ENCODE data around the gene PPP2R2D. TPM values are rescaled to one million over a fixed set of nuclear protein-coding genes. Genes with fewer than 3 reads are reported as not detected.
A peak's percentile ranks its signal among the peaks of the same experiment; 100 is the strongest.

PPP2R2D gene
- total RNA-seq, 1 experiment from 2014 or later, result 41.0 TPM

DNA sequence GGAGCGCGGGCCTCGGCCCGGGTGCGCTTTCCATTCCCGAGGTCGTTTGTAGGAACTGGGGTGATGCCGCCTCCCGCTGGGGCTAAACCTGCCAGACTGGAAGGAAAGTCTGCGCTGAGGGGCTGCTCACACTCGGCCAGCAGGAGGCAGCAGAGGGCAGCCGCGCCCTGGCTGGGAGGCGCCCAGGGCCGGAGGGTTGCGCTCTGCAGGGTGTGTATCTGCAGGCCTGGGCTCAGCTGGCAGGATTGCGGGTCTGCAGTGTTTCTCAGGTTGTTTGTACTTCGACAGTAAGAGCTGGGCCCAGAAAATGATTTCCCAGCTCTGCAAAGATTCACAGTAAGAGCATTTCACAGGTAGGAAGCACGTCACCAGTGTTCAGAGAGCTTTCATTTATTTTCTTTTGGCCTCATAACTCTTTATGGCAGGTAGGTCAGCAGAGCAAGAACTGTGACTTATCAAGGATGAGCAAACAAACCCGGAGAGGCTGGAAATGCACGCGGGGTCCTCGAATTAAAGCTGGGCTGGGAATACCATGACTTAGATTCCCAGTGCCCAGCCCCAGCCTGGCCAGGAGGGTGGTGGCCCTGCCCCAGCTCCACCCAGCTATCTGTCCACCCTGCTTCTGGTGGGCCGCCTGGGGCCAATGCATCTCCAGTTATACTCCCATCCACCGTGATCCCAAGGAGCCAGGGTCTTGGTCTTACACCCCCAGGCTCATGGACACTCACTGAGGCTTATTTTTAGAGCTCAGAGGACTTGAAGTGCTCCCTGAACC lies 15.2 kb upstream of the PPP2R2D start:
- DNase-seq (ENCODE audit: low read depth, low spot score) (no peak), ATAC-seq (peak; percentile 99)
- in situ Hi-C loops (cut with HindIII; ENCODE audit: low pct_unique_long_range_greater_than_20kb, low sequenced_read_pairs) (no loop called here), intact Hi-C loops (cut with micrococcal nuclease; ENCODE audit: unreplicated experiment) (loop anchor here (2.0 kb wide), 1 partner anchor 137 kb away; no protein-coding TSS in a partner anchor)
- Histone ChIP-seq H3K36me3 (ENCODE audit: control insufficient read depth, insufficient read depth, low read length) (no peaks in the 10 kb centered on the region), H3K9me3 (ENCODE audit: control insufficient read depth, insufficient read depth, low read depth, low read length) (no peaks in the 10 kb centered on the region), H3K4me1 (ENCODE audit: control insufficient read depth, insufficient read depth, low read length) (no peaks in the 10 kb centered on the region; the same call in 1 of the 2 replicates), H3K27ac (ENCODE audit: low read length) (no peak overlapping the region), H3K4me3 (ENCODE audit: low read depth in 2 of 2, low read length in 2 of 2) (no peak overlapping the region), H3K27me3 (ENCODE audit: control insufficient read depth, insufficient read depth, low read length) (no peaks in the 10 kb centered on the region)
- POLR2A ChIA-PET, result interaction anchor here (0.6 kb wide), 1 partner anchor 125 kb away, joined by 3 read pairs; no protein-coding TSS in a partner anchor
- BruUV-seq (replicated peaks), result no TSS peak
- CTCF ChIA-PET, result interaction anchor here (0.7 to 1.4 kb wide), 4 partner anchors 44 to 137 kb away, joined by 3 to 11 read pairs (median 6); no protein-coding TSS in a partner anchor
- TF ChIP-seq TCF7L2 (IDR thresholded peaks at IDR 0.05; ENCODE audit: low read depth, low read length) (no peak), SIN3A (IDR thresholded peaks at IDR 0.05; ENCODE audit: borderline replicate concordance, insufficient read depth, low read depth, low read length) (no peak), POLR2AphosphoS5 (IDR thresholded peaks at IDR 0.05; ENCODE audit: low read depth, low read length) (no peak)
- TF ChIP-seq, protein P1, sequence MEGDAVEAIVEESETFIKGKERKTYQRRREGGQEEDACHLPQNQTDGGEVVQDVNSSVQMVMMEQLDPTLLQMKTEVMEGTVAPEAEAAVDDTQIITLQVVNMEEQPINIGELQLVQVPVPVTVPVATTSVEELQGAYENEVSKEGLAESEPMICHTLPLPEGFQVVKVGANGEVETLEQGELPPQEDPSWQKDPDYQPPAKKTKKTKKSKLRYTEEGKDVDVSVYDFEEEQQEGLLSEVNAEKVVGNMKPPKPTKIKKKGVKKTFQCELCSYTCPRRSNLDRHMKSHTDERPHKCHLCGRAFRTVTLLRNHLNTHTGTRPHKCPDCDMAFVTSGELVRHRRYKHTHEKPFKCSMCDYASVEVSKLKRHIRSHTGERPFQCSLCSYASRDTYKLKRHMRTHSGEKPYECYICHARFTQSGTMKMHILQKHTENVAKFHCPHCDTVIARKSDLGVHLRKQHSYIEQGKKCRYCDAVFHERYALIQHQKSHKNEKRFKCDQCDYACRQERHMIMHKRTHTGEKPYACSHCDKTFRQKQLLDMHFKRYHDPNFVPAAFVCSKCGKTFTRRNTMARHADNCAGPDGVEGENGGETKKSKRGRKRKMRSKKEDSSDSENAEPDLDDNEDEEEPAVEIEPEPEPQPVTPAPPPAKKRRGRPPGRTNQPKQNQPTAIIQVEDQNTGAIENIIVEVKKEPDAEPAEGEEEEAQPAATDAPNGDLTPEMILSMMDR (IDR thresholded peaks at IDR 0.05), result peak; percentile 100
- TF ChIP-seq, protein P2, sequence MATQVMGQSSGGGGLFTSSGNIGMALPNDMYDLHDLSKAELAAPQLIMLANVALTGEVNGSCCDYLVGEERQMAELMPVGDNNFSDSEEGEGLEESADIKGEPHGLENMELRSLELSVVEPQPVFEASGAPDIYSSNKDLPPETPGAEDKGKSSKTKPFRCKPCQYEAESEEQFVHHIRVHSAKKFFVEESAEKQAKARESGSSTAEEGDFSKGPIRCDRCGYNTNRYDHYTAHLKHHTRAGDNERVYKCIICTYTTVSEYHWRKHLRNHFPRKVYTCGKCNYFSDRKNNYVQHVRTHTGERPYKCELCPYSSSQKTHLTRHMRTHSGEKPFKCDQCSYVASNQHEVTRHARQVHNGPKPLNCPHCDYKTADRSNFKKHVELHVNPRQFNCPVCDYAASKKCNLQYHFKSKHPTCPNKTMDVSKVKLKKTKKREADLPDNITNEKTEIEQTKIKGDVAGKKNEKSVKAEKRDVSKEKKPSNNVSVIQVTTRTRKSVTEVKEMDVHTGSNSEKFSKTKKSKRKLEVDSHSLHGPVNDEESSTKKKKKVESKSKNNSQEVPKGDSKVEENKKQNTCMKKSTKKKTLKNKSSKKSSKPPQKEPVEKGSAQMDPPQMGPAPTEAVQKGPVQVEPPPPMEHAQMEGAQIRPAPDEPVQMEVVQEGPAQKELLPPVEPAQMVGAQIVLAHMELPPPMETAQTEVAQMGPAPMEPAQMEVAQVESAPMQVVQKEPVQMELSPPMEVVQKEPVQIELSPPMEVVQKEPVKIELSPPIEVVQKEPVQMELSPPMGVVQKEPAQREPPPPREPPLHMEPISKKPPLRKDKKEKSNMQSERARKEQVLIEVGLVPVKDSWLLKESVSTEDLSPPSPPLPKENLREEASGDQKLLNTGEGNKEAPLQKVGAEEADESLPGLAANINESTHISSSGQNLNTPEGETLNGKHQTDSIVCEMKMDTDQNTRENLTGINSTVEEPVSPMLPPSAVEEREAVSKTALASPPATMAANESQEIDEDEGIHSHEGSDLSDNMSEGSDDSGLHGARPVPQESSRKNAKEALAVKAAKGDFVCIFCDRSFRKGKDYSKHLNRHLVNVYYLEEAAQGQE (IDR thresholded peaks at IDR 0.05; ENCODE audit: insufficient read depth in 1 of 2, low read depth in 2 of 2, low read length in 1 of 2), result peak in 1 of 2 experiments; percentile 70; a peak in 1 of 4 replicates

DNA sequence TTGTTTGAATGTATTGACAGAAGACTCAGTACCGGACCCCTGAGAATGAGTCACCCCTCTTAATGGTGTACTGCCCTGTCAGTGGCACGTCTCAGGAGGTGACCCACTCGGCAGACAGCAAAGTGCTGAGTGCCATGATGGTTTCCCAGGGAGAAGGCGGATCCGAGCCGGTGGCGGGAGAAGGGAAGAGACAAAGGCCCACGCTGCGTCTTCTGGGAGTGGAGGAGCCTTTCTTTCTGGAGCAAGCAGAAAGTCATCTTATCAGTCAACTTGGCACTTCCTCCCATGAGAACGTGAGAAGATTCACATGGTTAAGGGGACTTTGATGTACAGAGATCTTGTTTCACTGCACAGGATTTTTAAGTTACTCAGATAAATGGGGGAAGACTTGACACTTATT lies 14.6 kb upstream of the PPP2R2D start:
- no peak overlapping the region for H3K27ac ChIP-seq (ENCODE audit: low read length)
- POLR2A ChIA-PET, result interaction anchor here (0.6 kb wide), 1 partner anchor 125 kb away, joined by 3 read pairs; no protein-coding TSS in a partner anchor
- intact Hi-C loops (cut with micrococcal nuclease; ENCODE audit: unreplicated experiment) (loop anchor here (2.0 kb wide), 1 partner anchor 137 kb away; no protein-coding TSS in a partner anchor), in situ Hi-C loops (cut with HindIII; ENCODE audit: low pct_unique_long_range_greater_than_20kb, low sequenced_read_pairs) (no loop called here)
- no peak for ATAC-seq
- H3K4me1 ChIP-seq (ENCODE audit: control insufficient read depth, insufficient read depth, low read length), result no peaks in the 10 kb centered on the region; the same call in 1 of the 2 replicates
- no peaks in the 10 kb centered on the region for H3K27me3 ChIP-seq (ENCODE audit: control insufficient read depth, insufficient read depth, low read length)
- H3K4me3 ChIP-seq (ENCODE audit: low read depth in 2 of 2, low read length in 2 of 2), result no peak overlapping the region
- no TSS peak for BruUV-seq (replicated peaks)
- CTCF ChIA-PET, result interaction anchor here (1.0 to 1.4 kb wide), 3 partner anchors 57 to 137 kb away, joined by 3 to 11 read pairs (median 7); no protein-coding TSS in a partner anchor
- DNase-seq (ENCODE audit: low read depth, low spot score), result no peak
- TF ChIP-seq TCF7L2 (IDR thresholded peaks at IDR 0.05; ENCODE audit: low read depth, low read length) (no peak), SIN3A (IDR thresholded peaks at IDR 0.05; ENCODE audit: borderline replicate concordance, insufficient read depth, low read depth, low read length) (no peak), POLR2AphosphoS5 (IDR thresholded peaks at IDR 0.05; ENCODE audit: low read depth, low read length) (no peak)
- TF ChIP-seq, protein P2 (IDR thresholded peaks at IDR 0.05; ENCODE audit: insufficient read depth in 1 of 2, low read depth in 2 of 2, low read length in 1 of 2), result no peak
- TF ChIP-seq, protein P1 (IDR thresholded peaks at IDR 0.05), result no peak
- H3K36me3 ChIP-seq (ENCODE audit: control insufficient read depth, insufficient read depth, low read length), result no peaks in the 10 kb centered on the region
- no peaks in the 10 kb centered on the region for H3K9me3 ChIP-seq (ENCODE audit: control insufficient read depth, insufficient read depth, low read depth, low read length)
